Liver (tissue), 9 donors: ENCODE data around the gene GATA3. TPM values are rescaled to one million over a fixed set of nuclear protein-coding genes. Genes with fewer than 3 reads are reported as not detected.

ENCODE experiments used
- DNase-seq: peaks from one replicate; pipeline ENCODE4 v3.0.0-alpha.2; 2017; ENCODE audit warnings: low spot score
- H3K27ac ChIP-seq, 2 donors: one replicate each; pipeline ENCODE4 v1.7.0; 2013; ENCODE audit warnings: inconsistent platforms in 2 of 2, low read length in 2 of 2, control low read depth in 1 of 2, low read depth in 1 of 2, mild to moderate bottlenecking in 1 of 2
- H3K27me3 ChIP-seq, 4 donors: one replicate each; pipeline versions ENCODE4 v1.6.1 to v1.7.0; 2013; ENCODE audit warnings: low read length in 3 of 4, inconsistent platforms in 1 of 4, mild to moderate bottlenecking in 1 of 4, moderate library complexity in 1 of 4; ENCODE audit not compliant: control insufficient read depth in 4 of 4, insufficient read depth in 4 of 4
- H3K36me3 ChIP-seq, 4 donors: one replicate each; pipeline versions ENCODE4 v1.6.1 to v1.7.0; 2013; ENCODE audit warnings: low read length in 3 of 4, mild to moderate bottlenecking in 3 of 4, low read depth in 1 of 4, moderate library complexity in 1 of 4; ENCODE audit not compliant: control insufficient read depth in 4 of 4, insufficient read depth in 3 of 4
- H3K4me1 ChIP-seq, 4 donors: one replicate each; pipeline versions ENCODE4 v1.6.1 to v1.7.0; 2013; ENCODE audit warnings: low read length in 3 of 4, mild to moderate bottlenecking in 3 of 4, moderate library complexity in 1 of 4; ENCODE audit not compliant: control insufficient read depth in 4 of 4, insufficient read depth in 4 of 4
- H3K4me3 ChIP-seq, 3 donors: one replicate each; pipeline versions ENCODE4 v1.6.1 to v1.7.0; 2013; ENCODE audit warnings: low read length in 3 of 3, control low read depth in 1 of 3, low read depth in 1 of 3, mild to moderate bottlenecking in 1 of 3
- H3K9ac ChIP-seq, 2 donors: one replicate each; pipeline ENCODE4 v1.7.0; 2013; ENCODE audit warnings: low read length in 2 of 2, mild to moderate bottlenecking in 2 of 2, moderate library complexity in 2 of 2, control low read depth in 1 of 2, low read depth in 1 of 2
- H3K9me3 ChIP-seq, 4 donors: one replicate each; pipeline versions ENCODE4 v1.6.1 to v1.7.0; 2013; ENCODE audit warnings: low read length in 3 of 4; ENCODE audit not compliant: control insufficient read depth in 4 of 4
- ATF3 ChIP-seq: IDR thresholded peaks from 2 replicates; pipeline ENCODE4 v1.6.1; 2016; ENCODE audit warnings: antibody characterized with exemption
- CTCF ChIP-seq: fragments of 150-350 bp; IDR thresholded peaks from 2 replicates; pipeline ENCODE4 v1.5.1; 2017; ENCODE audit warnings: improper control_type of control experiment, low read depth, low read length; ENCODE audit not compliant: missing input control
- EGR1 ChIP-seq, 2 donors: IDR thresholded peaks; 2 replicates each; pipeline ENCODE4 v1.6.1; 2016 to 2018; ENCODE audit warnings: antibody characterized with exemption in 2 of 2, low read depth in 2 of 2
- FOXA1 ChIP-seq: IDR thresholded peaks from 2 replicates; pipeline ENCODE4 v1.6.1; 2016; ENCODE audit warnings: antibody characterized with exemption
- FOXA2 ChIP-seq: IDR thresholded peaks from 2 replicates; pipeline ENCODE4 v1.6.1; 2016; ENCODE audit warnings: antibody characterized with exemption
- GABPA ChIP-seq, 2 donors: IDR thresholded peaks in 1 of 2; conservative IDR thresholded peaks in 1 of 2; 2 replicates each; pipeline ENCODE4 v1.6.1; 2016; ENCODE audit warnings: antibody characterized with exemption in 2 of 2, mild to moderate bottlenecking in 1 of 2, moderate library complexity in 1 of 2
- HNF4A ChIP-seq, 2 donors: conservative IDR thresholded peaks; 2 replicates each; pipeline ENCODE4 v1.6.1; 2016; ENCODE audit warnings: antibody characterized with exemption in 2 of 2, mild to moderate bottlenecking in 2 of 2
- HNF4G ChIP-seq: IDR thresholded peaks from 2 replicates; pipeline ENCODE4 v1.6.1; 2016; ENCODE audit warnings: antibody characterized with exemption
- JUND ChIP-seq, 2 donors: IDR thresholded peaks; 2 replicates each; pipeline ENCODE4 v1.6.1; 2016; ENCODE audit warnings: antibody characterized with exemption in 2 of 2
- MAX ChIP-seq: IDR thresholded peaks from 2 replicates; pipeline ENCODE4 v1.6.1; 2016; ENCODE audit warnings: antibody characterized with exemption
- NR2F2 ChIP-seq: IDR thresholded peaks from 2 replicates; pipeline ENCODE4 v1.6.1; 2016; ENCODE audit warnings: antibody characterized with exemption
- RAD21 ChIP-seq, 2 donors: IDR thresholded peaks; 2 replicates each; pipeline ENCODE4 v1.6.1; 2016; ENCODE audit warnings: antibody characterized with exemption in 2 of 2, mild to moderate bottlenecking in 2 of 2
- REST ChIP-seq: IDR thresholded peaks from 2 replicates; pipeline ENCODE4 v1.6.1; 2016; ENCODE audit warnings: antibody characterized with exemption, mild to moderate bottlenecking
- RXRA ChIP-seq, 2 donors: IDR thresholded peaks; 2 replicates each; pipeline ENCODE4 v1.6.1; 2017 to 2018; ENCODE audit warnings: antibody characterized with exemption in 2 of 2, mild to moderate bottlenecking in 1 of 2
- SP1 ChIP-seq: IDR thresholded peaks from 2 replicates; pipeline ENCODE4 v1.6.1; 2018; ENCODE audit warnings: antibody characterized with exemption, mild to moderate bottlenecking
- TAF1 ChIP-seq: conservative IDR thresholded peaks from 2 replicates; pipeline ENCODE4 v1.6.1; 2016; ENCODE audit warnings: antibody characterized with exemption, mild to moderate bottlenecking
- YY1 ChIP-seq: IDR thresholded peaks from 2 replicates; pipeline ENCODE4 v1.6.1; 2016; ENCODE audit warnings: antibody characterized with exemption, mild to moderate bottlenecking
- ZBTB33 ChIP-seq: IDR thresholded peaks from 2 replicates; pipeline ENCODE4 v1.6.1; 2016; ENCODE audit warnings: antibody characterized with exemption
- WGBS: extraction: QIAGEN DNeasy Blood & Tissue Kit; methylation state at CpG from one replicate; pipeline ENCODE4 v1.1.7; 2013; 5-methylcytosine and 5-hydroxymethylcytosine counted together
- polyA plus RNA-seq, 2 donors: library from polyadenylated mRNA; stranded (reverse) in 1 of 2; unstranded in 1 of 2; fragments of 200-250 nt in 1 of 2; fragments of >200 nt in 1 of 2; fragmentation: Nextera tagmentation in 1 of 2; extraction: Ambion mirVana in 1 of 2; gene quantifications; one replicate each; pipeline versions ENCODE4 v1.2.1 to v1.2.3, GENCODE V29; 2013 to 2015
- total RNA-seq, 2 donors: library from RNA; depleted of rRNA; stranded (reverse); fragments of >200 nt; gene quantifications; one replicate each; pipeline ENCODE4 v1.2.3, GENCODE V29; 2014
- donor health status: healthy.
- donor health status: healthy.
- donor health status: healthy.
- donor health status: healthy.
- donor health status: healthy.

Gene GATA3
- total and polyA plus RNA-seq, 4 donors = 0.08 to 0.51 (median 0.21) TPM

- Histone ChIP-seq H3K9ac (no peak overlapping the region), H3K36me3 (no peaks in the 10 kb centered on the region), H3K9me3 (no peaks in the 10 kb centered on the region), H3K27me3 (peaks cover 0 to 4% (median 0%) of the 10 kb centered on the region in 4 donors), H3K4me3 (no peak overlapping the region), H3K27ac (no peak overlapping the region), H3K4me1 (no peaks in the 10 kb centered on the region)
- TF ChIP-seq GABPA (IDR thresholded peaks at IDR 0.05 in 1 of 2, conservative IDR thresholded peaks at IDR 0.05 in 1 of 2) = no peak
- TF ChIP-seq RXRA (IDR thresholded peaks at IDR 0.05) = no peak
- no peak for TF ChIP-seq FOXA2
- TF ChIP-seq ZBTB33 = no peak
- no peak for TF ChIP-seq SP1
- no peak for TF ChIP-seq FOXA1
- TF ChIP-seq ATF3 = no peak
- no peak for TF ChIP-seq NR2F2
- TF ChIP-seq MAX = no peak
- TF ChIP-seq HNF4A (conservative IDR thresholded peaks at IDR 0.05) = no peak
- no peak for TF ChIP-seq HNF4G
- no peak for DNase-seq
- WGBS = 85% methylated on average over 14 of the region's 14 CpGs
These were observed 20.4 kb downstream of the GATA3 start for GRCh38 chr10:8074881-8075280.

GRCh38 chr10:8075282-8076260 is 21.1 kb downstream of the GATA3 start:
- Histone ChIP-seq H3K27me3 (peaks cover 0 to 4% (median 0%) of the 10 kb centered on the region in 4 donors), H3K4me3 (no peak overlapping the region), H3K9me3 (no peaks in the 10 kb centered on the region), H3K9ac (no peak overlapping the region), H3K27ac (no peak overlapping the region), H3K36me3 (no peaks in the 10 kb centered on the region), H3K4me1 (no peaks in the 10 kb centered on the region)
- 52% methylated on average over 19 of the region's 19 CpGs for WGBS
- no peak for DNase-seq
- TF ChIP-seq RAD21 (IDR thresholded peaks at IDR 0.05) (no peak), ZBTB33 (no peak), HNF4G (no peak), NR2F2 (no peak), RXRA (IDR thresholded peaks at IDR 0.05) (no peak), SP1 (no peak), YY1 (no peak), JUND (IDR thresholded peaks at IDR 0.05) (no peak), CTCF (no peak), HNF4A (conservative IDR thresholded peaks at IDR 0.05) (no peak), REST (no peak), FOXA1 (no peak), ATF3 (no peak), TAF1 (no peak), EGR1 (IDR thresholded peaks at IDR 0.05; ENCODE audit: low read depth in 2 of 2) (no peak)
